Tibial nerve (tissue), 4 donors: ENCODE measurements around the gene IGF2R. TPM values are rescaled to one million over a fixed set of nuclear protein-coding genes. Genes with fewer than 3 reads are reported as not detected.

Source experiments
- DNase-seq, 2 donors: peaks; one replicate each; pipeline ENCODE4 v3.0.0-alpha.2; 2019; ENCODE audit warnings: low spot score in 2 of 2
- H3K27ac ChIP-seq, 4 donors: fragments of 200-600 bp; sonication (generic) in 3 of 4; one replicate each; pipeline ENCODE4 v1.5.1; 2017 to 2019; ENCODE audit warnings: mild to moderate bottlenecking in 1 of 4
- H3K27me3 ChIP-seq, 2 donors: fragments of 200-600 bp; sonication (generic) in 1 of 2; one replicate each; pipeline versions ENCODE4 v1.5.1 to v1.6.0; 2017 to 2019
- H3K36me3 ChIP-seq, 3 donors: fragments of 200-600 bp; sonication (generic); one replicate each; pipeline ENCODE4 v1.5.1; 2018 to 2019
- H3K4me1 ChIP-seq, 4 donors: fragments of 200-600 bp; sonication (generic) in 3 of 4; one replicate each; pipeline ENCODE4 v1.5.1; 2017 to 2019
- H3K4me3 ChIP-seq, 4 donors: fragments of 200-600 bp; sonication (generic) in 3 of 4; one replicate each; pipeline ENCODE4 v1.5.1; 2017 to 2019; ENCODE audit warnings: mild to moderate bottlenecking in 1 of 4, moderate library complexity in 1 of 4
- H3K9me3 ChIP-seq, 4 donors: fragments of 200-600 bp; sonication (generic) in 3 of 4; one replicate each; pipeline ENCODE4 v1.5.1; 2017 to 2019
- CTCF ChIP-seq, 5 experiments: fragments of 200-600 bp in 3 of 5; fragments of 450-650 bp in 2 of 5; sonication (generic) in 3 of 5; IDR thresholded peaks; one replicate each; pipeline ENCODE4 v1.5.1; 2016 to 2019; ENCODE audit warnings: antibody characterized with exemption in 5 of 5, mild to moderate bottlenecking in 3 of 5, moderate library complexity in 2 of 5
- EP300 ChIP-seq, 2 donors: sonication (generic); formaldehyde crosslinking; IDR thresholded peaks; one replicate each; pipeline ENCODE4 v1.6.1; 2017; ENCODE audit warnings: antibody characterized with exemption in 2 of 2, mild to moderate bottlenecking in 1 of 2
- POLR2A ChIP-seq, 2 donors: fragments of 450-650 bp; IDR thresholded peaks; one replicate each; pipeline ENCODE4 v1.6.1; 2017; ENCODE audit warnings: antibody characterized with exemption in 2 of 2, mild to moderate bottlenecking in 2 of 2, moderate library complexity in 2 of 2
- WGBS, 2 donors: methylation state at CpG; one replicate each; pipeline ENCODE4 v1.1.5; 2018; 5-methylcytosine and 5-hydroxymethylcytosine counted together
- total RNA-seq, 4 donors: library from RNA; depleted of rRNA; stranded (reverse); fragments of >200 nt; gene quantifications; one replicate each; pipeline ENCODE4 v1.1.0, GENCODE V29; 2016

IGF2R gene
- total RNA-seq, 4 donors from 2014 or later: 60.1 to 81.3 (median 68.5) TPM

GRCh38 chr6:160015778-160016684 is 47.1 kb downstream of the IGF2R start:
- Histone ChIP-seq H3K9me3 (no peaks in the 10 kb centered on the region), H3K4me3 (no peak overlapping the region), H3K36me3 (peaks cover 0 to 33% (median 0%) of the 10 kb centered on the region in 3 donors), H3K27me3 (no peaks in the 10 kb centered on the region), H3K4me1 (peaks cover 0 to 18% (median 2%) of the 10 kb centered on the region in 4 donors), H3K27ac (no peak overlapping the region)
- WGBS, 2 donors: 83 to 86% methylated on average over 9 to 10 of the region's 10 CpGs
- no peak for DNase-seq
- no peak for TF ChIP-seq POLR2A (IDR thresholded peaks at IDR 0.05)
- no peak for TF ChIP-seq EP300 (IDR thresholded peaks at IDR 0.05)
- TF ChIP-seq CTCF (IDR thresholded peaks at IDR 0.05): no peak

- no peaks in the 10 kb centered on the region for H3K4me1 ChIP-seq
- TF ChIP-seq POLR2A (IDR thresholded peaks at IDR 0.05) (no peak), CTCF (IDR thresholded peaks at IDR 0.05) (no peak), EP300 (IDR thresholded peaks at IDR 0.05) (no peak)
- H3K27me3 ChIP-seq: no peaks in the 10 kb centered on the region
- H3K36me3 ChIP-seq: peaks cover 0 to 42% (median 5%) of the 10 kb centered on the region in 3 donors
- no peaks in the 10 kb centered on the region for H3K9me3 ChIP-seq
- no peak for DNase-seq
- no peak overlapping the region for H3K4me3 ChIP-seq
- 88 to 93% methylated on average over 1 of the region's 1 CpG for WGBS, 2 donors
- no peak overlapping the region for H3K27ac ChIP-seq
Observed at GRCh38 chr6:160022101-160022500, 53.2 kb downstream of the IGF2R start.

- TF ChIP-seq CTCF (IDR thresholded peaks at IDR 0.05) (no peak), POLR2A (IDR thresholded peaks at IDR 0.05) (no peak), EP300 (IDR thresholded peaks at IDR 0.05) (no peak)
- 82 to 99% methylated on average over 3 of the region's 3 CpGs for WGBS, 2 donors
- H3K4me3 ChIP-seq: no peak overlapping the region
- no peak overlapping the region for H3K27ac ChIP-seq
- no peaks in the 10 kb centered on the region for H3K4me1 ChIP-seq
- no peaks in the 10 kb centered on the region for H3K9me3 ChIP-seq
- no peak for DNase-seq
- H3K27me3 ChIP-seq: no peaks in the 10 kb centered on the region
- peaks cover 0 to 49% (median 5%) of the 10 kb centered on the region in 3 donors for H3K36me3 ChIP-seq
Observed at GRCh38 chr6:160022793-160023192, 53.9 kb downstream of the IGF2R start.

GRCh38 chr6:160024152-160024551 is 55.3 kb downstream of the IGF2R start:
- Histone ChIP-seq H3K27me3 (no peaks in the 10 kb centered on the region), H3K36me3 (peaks cover 0 to 56% (median 5%) of the 10 kb centered on the region in 3 donors), H3K4me3 (no peak overlapping the region), H3K4me1 (no peaks in the 10 kb centered on the region), H3K27ac (no peak overlapping the region), H3K9me3 (no peaks in the 10 kb centered on the region)
- no peak for DNase-seq
- no peak for TF ChIP-seq EP300 (IDR thresholded peaks at IDR 0.05)
- TF ChIP-seq POLR2A (IDR thresholded peaks at IDR 0.05): no peak
- TF ChIP-seq CTCF (IDR thresholded peaks at IDR 0.05): no peak
- 93 to 94% methylated on average over 8 of the region's 8 CpGs for WGBS, 2 donors

- DNase-seq: no peak
- Histone ChIP-seq H3K4me1 (peaks cover 0 to 25% (median 10%) of the 10 kb centered on the region in 4 donors), H3K36me3 (peaks cover 0 to 65% (median 5%) of the 10 kb centered on the region in 3 donors), H3K9me3 (no peaks in the 10 kb centered on the region), H3K4me3 (no peak overlapping the region), H3K27me3 (no peaks in the 10 kb centered on the region), H3K27ac (no peak overlapping the region)
- WGBS, 2 donors: 94 to 100% methylated on average over 11 of the region's 11 CpGs
- TF ChIP-seq POLR2A (IDR thresholded peaks at IDR 0.05): no peak
- no peak for TF ChIP-seq EP300 (IDR thresholded peaks at IDR 0.05)
- TF ChIP-seq CTCF (IDR thresholded peaks at IDR 0.05): no peak
Observed at GRCh38 chr6:160027076-160027475, 58.2 kb downstream of the IGF2R start.
